Stomach (tissue), 9 donors: ENCODE results near the gene FKBP6. TPM values are rescaled to one million over a fixed set of nuclear protein-coding genes. Genes with fewer than 3 reads are reported as not detected.
"Not testable (repeated sequence)": the region's sequence is repeated elsewhere in the genome, so short reads cannot be mapped to it uniquely, and the experiment has no call there.

Source experiments
- DNase-seq, 2 donors: peaks; one replicate each; pipeline versions ENCODE4 v3.0.0 to v3.0.0-alpha.2; 2013 to 2019
- H3K27ac ChIP-seq, 5 donors: fragments of 200-600 bp in 4 of 5; sonication (generic) in 4 of 5; one replicate each; pipeline ENCODE4 v1.5.1; 2013 to 2019; ENCODE audit warnings: mild to moderate bottlenecking in 1 of 5, moderate library complexity in 1 of 5
- H3K27me3 ChIP-seq, 3 donors: fragments of 200-600 bp; sonication (generic); one replicate each; pipeline ENCODE4 v1.5.1; 2017 to 2019; ENCODE audit warnings: mixed run types in 1 of 3
- H3K36me3 ChIP-seq, 4 donors: fragments of 200-600 bp; sonication (generic); 1 replicate in 3 of 4; 2 replicates in 1 of 4; pipeline ENCODE4 v1.5.1; 2016 to 2019
- H3K4me1 ChIP-seq, 4 donors: fragments of 200-600 bp; sonication (generic); one replicate each; pipeline ENCODE4 v1.5.1; 2016 to 2019
- H3K4me3 ChIP-seq, 4 donors: fragments of 200-600 bp; sonication (generic) in 3 of 4; one replicate each; pipeline ENCODE4 v1.5.1; 2016 to 2019; ENCODE audit warnings: mild to moderate bottlenecking in 1 of 4
- H3K9me3 ChIP-seq, 4 donors: fragments of 200-600 bp; sonication (generic); one replicate each; pipeline ENCODE4 v1.5.1; 2016 to 2019
- CTCF ChIP-seq, 7 experiments: fragments of 450-650 bp in 4 of 7; fragments of 200-600 bp in 3 of 7; sonication (generic) in 3 of 7; IDR thresholded peaks; one replicate each; pipeline ENCODE4 v1.5.1; 2016 to 2019; ENCODE audit warnings: antibody characterized with exemption in 7 of 7, control low read depth in 2 of 7, mild to moderate bottlenecking in 1 of 7
- EP300 ChIP-seq: sonication (generic); formaldehyde crosslinking; IDR thresholded peaks from one replicate; pipeline ENCODE4 v1.6.1; 2017; ENCODE audit warnings: antibody characterized with exemption
- POLR2A ChIP-seq, 4 donors: fragments of 450-650 bp; IDR thresholded peaks; one replicate each; pipeline ENCODE4 v1.6.1; 2016; ENCODE audit warnings: antibody characterized with exemption in 4 of 4, control low read depth in 2 of 4, mild to moderate bottlenecking in 1 of 4, moderate library complexity in 1 of 4
- POLR2AphosphoS5 ChIP-seq, 3 donors: sonication (generic); formaldehyde crosslinking; IDR thresholded peaks; one replicate each; pipeline ENCODE4 v1.6.1; 2016; ENCODE audit warnings: antibody characterized with exemption in 3 of 3
- WGBS, 5 donors: extraction: QIAGEN DNeasy Blood & Tissue Kit in 3 of 5; methylation state at CpG; one replicate each; pipeline versions ENCODE4 v1.1.5 to v1.1.7; 2013 to 2018; 5-methylcytosine and 5-hydroxymethylcytosine counted together
- intact Hi-C: fragments of 100-400 bp; cut with DNase I; formaldehyde crosslinking; loops from one replicate; pipeline ENCODE4 v1.15.1; 2023; ENCODE audit warnings: low total_unique reads
- polyA plus RNA-seq, 3 donors: library from polyadenylated mRNA; stranded (reverse); fragments of 200-250 nt; gene quantifications; one replicate each; pipeline ENCODE4 v1.2.3, GENCODE V29; 2013
- total RNA-seq, 5 donors: library from RNA; depleted of rRNA; stranded (reverse); fragments of >200 nt; gene quantifications; one replicate each; pipeline versions ENCODE4 v1.1.0 to v1.2.3, GENCODE V29; 2014 to 2016
- donor health status: healthy with polysubstance abuse.
- donor health status: Bipolar disorder and iron deficiency.
- donor health status: healthy.

Gene FKBP6
- total and polyA plus RNA-seq, 8 donors, result 0.10 TPM; not detected in 7

- DNase-seq, result peak; percentile 64 to 72
- peaks cover 7 to 16% (median 12%) of the 10 kb centered on the region in 4 donors for H3K4me1 ChIP-seq
- peak in 2 of 3 donors; percentile 18 to 36 for TF ChIP-seq POLR2AphosphoS5 (IDR thresholded peaks at IDR 0.05)
- peak in 1 of 4 donors; percentile 8 for TF ChIP-seq POLR2A (IDR thresholded peaks at IDR 0.05)
- H3K27ac ChIP-seq, result peak overlapping the region in 3 of 5 donors; percentile 37 to 53 (median 53)
- H3K9me3 ChIP-seq, H3K27me3 ChIP-seq, intact Hi-C loops, H3K36me3 ChIP-seq: not testable (repeated sequence)
- peak overlapping the region in 1 of 4 donors; percentile 5 for H3K4me3 ChIP-seq
- 47 to 69% (median 60%) methylated on average over 5 to 6 of the region's 6 CpGs for WGBS, 5 donors
Measured at GRCh38 chr7:73325424-73325823, 2.5 kb upstream of the FKBP6 start.

- 33 to 90% (median 89%) methylated on average over 2 to 10 of the region's 13 CpGs for WGBS, 5 donors
- H3K4me1 ChIP-seq, result peaks cover 7 to 16% (median 12%) of the 10 kb centered on the region in 4 donors
- DNase-seq, H3K27me3 ChIP-seq, H3K36me3 ChIP-seq, intact Hi-C loops, H3K27ac ChIP-seq, H3K9me3 ChIP-seq, H3K4me3 ChIP-seq: not testable (repeated sequence)
Measured at GRCh38 chr7:73327449-73327848, 512 bp upstream of the FKBP6 start.

GRCh38 chr7:73328696-73329095, 735 bp downstream of the FKBP6 start:
- H3K4me1 ChIP-seq, result peaks cover 5 to 14% (median 9%) of the 10 kb centered on the region in 4 donors
- DNase-seq, result no peak
- no peak overlapping the region for H3K27ac ChIP-seq
- no peak overlapping the region for H3K4me3 ChIP-seq
- intact Hi-C loops, result no loop called here
- no peaks in the 10 kb centered on the region for H3K36me3 ChIP-seq
- 94 to 98% (median 96%) methylated on average over 10 of the region's 10 CpGs for WGBS, 5 donors
- TF ChIP-seq EP300 (no peak), POLR2A (IDR thresholded peaks at IDR 0.05) (no peak), POLR2AphosphoS5 (IDR thresholded peaks at IDR 0.05) (no peak)
- no peaks in the 10 kb centered on the region for H3K9me3 ChIP-seq
- no peaks in the 10 kb centered on the region for H3K27me3 ChIP-seq

GRCh38 chr7:73329861-73330581, 2.1 kb downstream of the FKBP6 start:
- no peaks in the 10 kb centered on the region for H3K36me3 ChIP-seq
- intact Hi-C loops, result no loop called here
- H3K27me3 ChIP-seq, result no peaks in the 10 kb centered on the region
- 18 to 48% (median 28%) methylated on average over 10 to 11 of the region's 11 CpGs for WGBS, 5 donors
- H3K9me3 ChIP-seq, result no peaks in the 10 kb centered on the region
- no peak for DNase-seq
- no peak overlapping the region for H3K27ac ChIP-seq
- H3K4me1 ChIP-seq, result peaks cover 0 to 4% (median 0%) of the 10 kb centered on the region in 4 donors
- TF ChIP-seq EP300 (no peak), POLR2A (IDR thresholded peaks at IDR 0.05) (no peak), CTCF (IDR thresholded peaks at IDR 0.05) (no peak), POLR2AphosphoS5 (IDR thresholded peaks at IDR 0.05) (no peak)
- no peak overlapping the region for H3K4me3 ChIP-seq

GRCh38 chr7:73330772-73331171, 2.8 kb downstream of the FKBP6 start:
- Histone ChIP-seq H3K36me3 (no peaks in the 10 kb centered on the region), H3K4me3 (no peak overlapping the region), H3K9me3 (no peaks in the 10 kb centered on the region), H3K4me1 (no peaks in the 10 kb centered on the region), H3K27ac (no peak overlapping the region), H3K27me3 (no peaks in the 10 kb centered on the region)
- DNase-seq, result no peak
- intact Hi-C loops, result no loop called here
- WGBS, 5 donors, result 68 to 77% (median 75%) methylated on average over 6 of the region's 6 CpGs
- TF ChIP-seq POLR2AphosphoS5 (IDR thresholded peaks at IDR 0.05), result no peak
- no peak for TF ChIP-seq CTCF (IDR thresholded peaks at IDR 0.05)
- no peak for TF ChIP-seq POLR2A (IDR thresholded peaks at IDR 0.05)
- TF ChIP-seq EP300, result no peak

- intact Hi-C loops, result no loop called here
- DNase-seq, result no peak
- Histone ChIP-seq H3K4me3 (no peak overlapping the region), H3K36me3 (no peaks in the 10 kb centered on the region), H3K4me1 (no peaks in the 10 kb centered on the region), H3K9me3 (no peaks in the 10 kb centered on the region), H3K27me3 (no peaks in the 10 kb centered on the region), H3K27ac (no peak overlapping the region)
- no peak for TF ChIP-seq CTCF (IDR thresholded peaks at IDR 0.05)
- no peak for TF ChIP-seq POLR2A (IDR thresholded peaks at IDR 0.05)
- no peak for TF ChIP-seq POLR2AphosphoS5 (IDR thresholded peaks at IDR 0.05)
- no peak for TF ChIP-seq EP300
- 68 to 83% (median 82%) methylated on average over 6 of the region's 6 CpGs for WGBS, 5 donors
Measured at GRCh38 chr7:73332447-73332846, 4.5 kb downstream of the FKBP6 start.
